A549 (cell line): ENCODE measurements around the gene CXCR5. TPM values are rescaled to one million over a fixed set of nuclear protein-coding genes. Genes with fewer than 3 reads are reported as not detected.

ENCODE experiments used
- ATAC-seq, 2 experiments: fragments of 200-7000 bp in 1 of 2; fragments of >200 bp in 1 of 2; cut with Nextera tagmentation in 1 of 2; cut with Tn5 transposase in 1 of 2; 3 replicates each; pipeline versions ENCODE4 v1.8.0 to v1.9.1; 2018 to 2020; ENCODE audit warnings: mild to moderate bottlenecking in 1 of 2, moderate library complexity in 1 of 2
- CTCF ChIA-PET: fragments of 300-600 bp; sonication (Branson Sonifier 250); formaldehyde crosslinking; extraction: SDS; loops from one replicate; lab custom pipeline; 2021; ENCODE audit warnings: antibody characterized with exemption, inconsistent platforms; lab: Yijun Ruan, JAX
- POLR2A ChIA-PET: fragments of 350-600 bp; formaldehyde crosslinking; extraction: SDS; loops from one replicate; lab custom pipeline; 2021; ENCODE audit warnings: antibody characterized with exemption, inconsistent platforms; lab: Yijun Ruan, JAX
- DNase-seq, 2 experiments: peaks; one replicate each; pipeline versions ENCODE4 v3.0.0 to v3.0.0-alpha.2; 2011 to 2016; ENCODE audit warnings: low read depth in 1 of 2, low spot score in 1 of 2
- FAIRE-seq: peaks from 2 replicates; lab custom pipeline; 2011; peaks lifted over from hg19 to GRCh38; lab: Jason Lieb, UNC
- H3K27ac ChIP-seq, 2 experiments: fragments of >200 bp; sonication (Bioruptor Twin); formaldehyde crosslinking; 3 replicates each; pipeline ENCODE4 v1.5.1; 2016 to 2017
- H3K4me1 ChIP-seq: fragments of >200 bp; sonication (Bioruptor Twin); formaldehyde crosslinking; 3 replicates; pipeline ENCODE4 v1.6.1; 2016
- H3K4me2 ChIP-seq: fragments of >200 bp; sonication (Bioruptor Twin); formaldehyde crosslinking; 3 replicates; pipeline ENCODE4 v1.6.1; 2016
- H3K4me3 ChIP-seq: fragments of >200 bp; sonication (Bioruptor Twin); formaldehyde crosslinking; 3 replicates; pipeline ENCODE4 v1.5.1; 2016
- H3K9me3 ChIP-seq: fragments of >200 bp; sonication (Bioruptor Twin); formaldehyde crosslinking; 3 replicates; pipeline ENCODE4 v1.6.1; 2016
- CBX2 ChIP-seq: fragments of 200-600 bp; sonication (generic); IDR thresholded peaks from 2 replicates; pipeline ENCODE4 v1.6.1; 2016; ENCODE audit warnings: low read depth, mild to moderate bottlenecking, borderline replicate concordance
- CHD2 ChIP-seq: fragments of 150-350 bp; IDR thresholded peaks from 2 replicates; pipeline ENCODE4 v1.6.1; 2014; ENCODE audit warnings: low read length; ENCODE audit not compliant: partially characterized antibody
- E2F6 ChIP-seq: IDR thresholded peaks from 2 replicates; pipeline ENCODE4 v1.6.1; 2012; ENCODE audit warnings: low read depth, borderline replicate concordance
- EP300 ChIP-seq, 2 experiments: fragments of >200 bp; sonication (Bioruptor Twin); formaldehyde crosslinking; IDR thresholded peaks; 2 replicates in 1 of 2; 3 replicates in 1 of 2; pipeline ENCODE4 v1.6.1; 2016 to 2017
- FOSB ChIP-seq: fragments of 250-450 bp; sonication (Bioruptor Pico); IDR thresholded peaks from 2 replicates; pipeline ENCODE4 v1.5.0; 2020; ENCODE audit warnings: mild to moderate bottlenecking, moderate library complexity
- FOSL2 ChIP-seq, 2 experiments: fragments of 450-650 bp in 1 of 2; fragments of >200 bp in 1 of 2; sonication (Bioruptor Twin) in 1 of 2; formaldehyde crosslinking; IDR thresholded peaks; 2 replicates each; pipeline versions ENCODE4 v1.5.0 to v1.6.1; 2016 to 2020; ENCODE audit warnings: mild to moderate bottlenecking in 1 of 2, moderate library complexity in 1 of 2
- FOXS1 ChIP-seq: fragments of 250-450 bp; sonication (Bioruptor Pico); IDR thresholded peaks from 2 replicates; pipeline ENCODE4 v1.5.0; 2020; ENCODE audit warnings: mild to moderate bottlenecking, moderate library complexity
- GATA3 ChIP-seq: IDR thresholded peaks from 2 replicates; pipeline ENCODE4 v1.6.1; 2012; ENCODE audit warnings: borderline replicate concordance
- HDAC2 ChIP-seq: fragments of 200-600 bp; sonication (generic); IDR thresholded peaks from 2 replicates; pipeline ENCODE4 v1.6.1; 2016
- HES2 ChIP-seq: fragments of >200 bp; sonication (Bioruptor Twin); formaldehyde crosslinking; IDR thresholded peaks from 2 replicates; pipeline ENCODE4 v1.6.1; 2016
- HEYL ChIP-seq: fragments of 250-450 bp; sonication (Bioruptor Pico); IDR thresholded peaks from 2 replicates; pipeline ENCODE4 v1.8.0; 2021; ENCODE audit warnings: mild to moderate bottlenecking, moderate library complexity
- HMGXB4 ChIP-seq: fragments of 250-450 bp; sonication (Bioruptor Pico); IDR thresholded peaks from 2 replicates; pipeline ENCODE4 v1.5.0; 2021; ENCODE audit warnings: mild to moderate bottlenecking, moderate library complexity, borderline replicate concordance
- HOXA7 ChIP-seq: fragments of 250-450 bp; sonication (Bioruptor Pico); IDR thresholded peaks from 2 replicates; pipeline ENCODE4 v1.5.0; 2020; ENCODE audit warnings: mild to moderate bottlenecking, moderate library complexity
- HOXB13 ChIP-seq: fragments of 250-450 bp; sonication (Bioruptor Pico); IDR thresholded peaks from 2 replicates; pipeline ENCODE4 v1.5.0; 2020; ENCODE audit warnings: low read depth, mild to moderate bottlenecking, moderate library complexity
- HOXB5 ChIP-seq: fragments of 250-450 bp; sonication (Bioruptor Pico); IDR thresholded peaks from 2 replicates; pipeline ENCODE4 v1.5.0; 2020; ENCODE audit warnings: mild to moderate bottlenecking, moderate library complexity
- JUN ChIP-seq, 2 experiments: fragments of >200 bp; sonication (Bioruptor Twin); formaldehyde crosslinking; IDR thresholded peaks; 2 replicates in 1 of 2; 3 replicates in 1 of 2; pipeline ENCODE4 v1.6.1; 2016 to 2017
- JUNB ChIP-seq: fragments of >200 bp; sonication (Bioruptor Twin); formaldehyde crosslinking; IDR thresholded peaks from 2 replicates; pipeline ENCODE4 v1.6.1; 2016
- KDM1A ChIP-seq: fragments of 200-600 bp; sonication (generic); IDR thresholded peaks from 2 replicates; pipeline ENCODE4 v1.6.1; 2016; ENCODE audit warnings: low read depth, mild to moderate bottlenecking
- MAFK ChIP-seq: fragments of 450-650 bp; IDR thresholded peaks from 2 replicates; pipeline ENCODE4 v1.6.1; 2014; ENCODE audit not compliant: partially characterized antibody
- MAZ ChIP-seq: fragments of 150-350 bp; IDR thresholded peaks from 2 replicates; pipeline ENCODE4 v1.6.1; 2014; ENCODE audit warnings: antibody characterized with exemption, low read depth, low read length, borderline replicate concordance
- MYC ChIP-seq: IDR thresholded peaks from 2 replicates; pipeline ENCODE4 v1.6.1; 2012; ENCODE audit warnings: mild to moderate bottlenecking, inconsistent platforms, low read length, improper control_type of control experiment, borderline replicate concordance
- NPAS2 ChIP-seq: fragments of 250-450 bp; sonication (Bioruptor Pico); IDR thresholded peaks from 2 replicates; pipeline ENCODE4 v1.8.0; 2022; ENCODE audit warnings: mild to moderate bottlenecking, moderate library complexity, borderline replicate concordance
- NR3C1 ChIP-seq: fragments of >200 bp; sonication (Bioruptor Twin); formaldehyde crosslinking; IDR thresholded peaks from 3 replicates; pipeline ENCODE4 v1.6.1; 2017
- PBX3 ChIP-seq: IDR thresholded peaks from 2 replicates; pipeline ENCODE4 v1.6.1; 2012
- POLR2A ChIP-seq: IDR thresholded peaks from 2 replicates; pipeline ENCODE4 v1.6.1; 2012; ENCODE audit warnings: mild to moderate bottlenecking, low read length
- RAD21 ChIP-seq, 2 experiments: fragments of >200 bp in 1 of 2; sonication (Bioruptor Twin) in 1 of 2; formaldehyde crosslinking in 1 of 2; IDR thresholded peaks in 1 of 2; conservative IDR thresholded peaks in 1 of 2; 2 replicates in 1 of 2; 3 replicates in 1 of 2; pipeline ENCODE4 v1.6.1; 2012 to 2018; ENCODE audit warnings: inconsistent platforms in 1 of 2
- RARB ChIP-seq: fragments of 250-450 bp; sonication (Bioruptor Pico); IDR thresholded peaks from 2 replicates; pipeline ENCODE4 v1.8.0; 2021; ENCODE audit warnings: mild to moderate bottlenecking, moderate library complexity
- RCOR1 ChIP-seq: fragments of 150-350 bp; IDR thresholded peaks from 2 replicates; pipeline ENCODE4 v1.6.1; 2014; ENCODE audit warnings: antibody characterized with exemption, low read length, low read depth
- RNF2 ChIP-seq: fragments of 200-600 bp; sonication (generic); IDR thresholded peaks from 2 replicates; pipeline ENCODE4 v1.6.1; 2016; ENCODE audit warnings: low read depth, mild to moderate bottlenecking, antibody characterized with exemption, moderate library complexity, borderline replicate concordance
- SREBF2 ChIP-seq: fragments of 450-650 bp; IDR thresholded peaks from 2 replicates; pipeline ENCODE4 v1.6.1; 2014; ENCODE audit warnings: mild to moderate bottlenecking, moderate library complexity
- ZC3H11A ChIP-seq: fragments of 450-650 bp; IDR thresholded peaks from 2 replicates; pipeline ENCODE4 v1.6.1; 2014; ENCODE audit warnings: antibody characterized with exemption, mild to moderate bottlenecking
- ZFP36 ChIP-seq: fragments of 450-650 bp; IDR thresholded peaks from 2 replicates; pipeline ENCODE4 v1.6.1; 2014; ENCODE audit warnings: borderline replicate concordance; ENCODE audit not compliant: partially characterized antibody
- ZNF302 ChIP-seq: fragments of 250-450 bp; sonication (Bioruptor Pico); IDR thresholded peaks from 2 replicates; pipeline ENCODE4 v1.9.0; 2021; ENCODE audit warnings: inconsistent platforms, mild to moderate bottlenecking, moderate library complexity
- WGBS: methylation state at CpG from one replicate; pipeline ENCODE4 v1.1.6; 2017; ENCODE audit errors: missing lambda C conversion rate; 5-methylcytosine and 5-hydroxymethylcytosine counted together
- polyA plus RNA-seq, 4 experiments: library from polyadenylated mRNA; depleted of rRNA in 3 of 4; stranded (reverse); fragments of >200 nt; fragmentation: RNase III in 1 of 4; extraction: RNeasy Plus Mini Kit Qiagen cat#74134 plus additional on column Dnase treatment in 1 of 4; gene quantifications; 2 replicates in 3 of 4; 3 replicates in 1 of 4; pipeline ENCODE4 v1.2.3, GENCODE V29; 2011 to 2017
- TF ChIP-seq, protein P1 (sequence below): fragments of 200-600 bp; sonication (generic); IDR thresholded peaks from 2 replicates; pipeline ENCODE4 v1.6.1; 2016; ENCODE audit warnings: antibody characterized with exemption, mild to moderate bottlenecking, moderate library complexity

CXCR5 gene
- polyA plus RNA-seq, 2 of the 4 experiments (the other 2 are of a cell fraction): 0.04 TPM; not detected in 1

DNA sequence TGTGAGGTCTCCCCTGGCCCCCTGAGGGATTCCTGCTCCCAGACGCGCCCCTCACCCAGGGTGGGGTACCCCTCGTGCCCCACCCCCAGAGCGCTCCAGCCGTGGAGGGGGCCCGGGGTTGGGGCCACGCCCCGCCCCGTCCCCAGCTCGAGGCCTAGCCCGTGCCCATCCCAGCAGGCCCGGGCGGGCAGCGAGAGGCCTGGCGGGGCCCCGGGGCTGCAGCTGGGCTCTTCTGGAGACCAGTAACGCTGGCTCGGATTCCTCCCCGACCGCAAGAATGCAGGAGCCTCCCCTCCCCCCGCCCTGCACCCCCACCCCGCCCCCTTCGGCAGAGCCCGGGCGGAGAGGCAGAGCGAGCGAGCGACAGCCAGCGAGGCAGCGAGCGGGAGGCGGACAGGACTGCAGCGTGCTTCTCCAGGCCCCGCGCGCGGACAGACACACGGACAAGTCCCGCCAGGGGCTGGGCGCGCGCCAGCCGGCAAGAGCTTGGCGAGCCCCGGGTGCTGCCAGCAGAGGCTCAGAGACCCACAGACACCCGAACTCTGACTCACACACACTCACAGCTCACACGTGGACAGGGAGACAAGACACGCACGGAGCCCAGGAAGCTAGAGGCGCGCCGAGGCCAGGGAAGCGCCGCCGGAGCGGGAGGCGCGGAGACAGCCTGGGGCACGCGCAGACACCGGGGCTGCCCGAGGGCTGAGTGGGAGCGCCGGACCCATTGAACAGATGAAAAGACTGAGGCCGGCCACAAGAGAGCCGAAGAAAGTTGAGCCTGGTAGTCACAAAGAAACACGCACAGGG is 26.8 kb downstream of the CXCR5 start:
- FAIRE-seq (no peak), ATAC-seq (peak; percentile 8 to 38; a peak in 5 of 6 replicates), DNase-seq (peak in 1 of 2 experiments; percentile 75)
- ChIA-PET CTCF (interaction anchor here (1.1 to 4.0 kb wide), 2 partner anchors 119 to 221 kb away, joined by 4 to 18 read pairs; partner anchors contain the start of gene DDX6), POLR2A (interaction anchor here (0.6 to 5.7 kb wide), 7 partner anchors 16 to 427 kb away, joined by 4 to 53 read pairs (median 7); partner anchors contain the start of genes BCL9L, DDX6 and VPS11)
- WGBS: 0% methylated on average over 10 of the region's 67 CpGs
- H3K4me3 ChIP-seq: peak overlapping the region; percentile 52
- no peaks in the 10 kb centered on the region for H3K9me3 ChIP-seq
- peak overlapping the region; percentile 98 to 100 for H3K27ac ChIP-seq
- peaks cover 85% of the 10 kb centered on the region for H3K4me1 ChIP-seq
- H3K4me2 ChIP-seq: peak overlapping the region; percentile 100
- TF ChIP-seq HOXA7 (CRISPR knock-in tag) (no peak), RNF2 (no peak), NR3C1 (no peak), JUN (IDR thresholded peaks at IDR 0.05) (peak in 1 of 2 experiments; percentile 56; a peak in 3 of 5 replicates), E2F6 (peak; percentile 39; the same call in 1 of the 2 replicates), HDAC2 (no peak), HMGXB4 (no peak), MAZ (no peak), MAFK (no peak), HOXB13 (CRISPR knock-in tag) (no peak), ZC3H11A (no peak), FOSB (no peak), RAD21 (conservative IDR thresholded peaks at IDR 0.05 in 1 of 2, IDR thresholded peaks at IDR 0.05 in 1 of 2) (0 out of 5 replicates have a peak, but pooled peaks of 1 of the 2 experiments have one; percentile 19), MYC (no peak), RARB (no peak), HES2 (no peak), EP300 (IDR thresholded peaks at IDR 0.05) (peak in 1 of 2 experiments; percentile 25; a peak in 1 of 5 replicates), GATA3 (no peak), NPAS2 (no peak), CBX2 (no peak), ZNF302 (CRISPR knock-in tag) (no peak), ZFP36 (no peak), POLR2A (peak; percentile 8; the same call in 1 of the 2 replicates), PBX3 (no peak), KDM1A (peak; percentile 87), FOXS1 (CRISPR knock-in tag) (no peak), SREBF2 (no peak), RCOR1 (no peak), JUNB (no peak), CHD2 (no peak), HEYL (no peak), HOXB5 (no peak), FOSL2 (IDR thresholded peaks at IDR 0.05) (no peak), FOSL2 (CRISPR knock-in tag; IDR thresholded peaks at IDR 0.05) (peak; percentile 43)
- TF ChIP-seq, protein P1, sequence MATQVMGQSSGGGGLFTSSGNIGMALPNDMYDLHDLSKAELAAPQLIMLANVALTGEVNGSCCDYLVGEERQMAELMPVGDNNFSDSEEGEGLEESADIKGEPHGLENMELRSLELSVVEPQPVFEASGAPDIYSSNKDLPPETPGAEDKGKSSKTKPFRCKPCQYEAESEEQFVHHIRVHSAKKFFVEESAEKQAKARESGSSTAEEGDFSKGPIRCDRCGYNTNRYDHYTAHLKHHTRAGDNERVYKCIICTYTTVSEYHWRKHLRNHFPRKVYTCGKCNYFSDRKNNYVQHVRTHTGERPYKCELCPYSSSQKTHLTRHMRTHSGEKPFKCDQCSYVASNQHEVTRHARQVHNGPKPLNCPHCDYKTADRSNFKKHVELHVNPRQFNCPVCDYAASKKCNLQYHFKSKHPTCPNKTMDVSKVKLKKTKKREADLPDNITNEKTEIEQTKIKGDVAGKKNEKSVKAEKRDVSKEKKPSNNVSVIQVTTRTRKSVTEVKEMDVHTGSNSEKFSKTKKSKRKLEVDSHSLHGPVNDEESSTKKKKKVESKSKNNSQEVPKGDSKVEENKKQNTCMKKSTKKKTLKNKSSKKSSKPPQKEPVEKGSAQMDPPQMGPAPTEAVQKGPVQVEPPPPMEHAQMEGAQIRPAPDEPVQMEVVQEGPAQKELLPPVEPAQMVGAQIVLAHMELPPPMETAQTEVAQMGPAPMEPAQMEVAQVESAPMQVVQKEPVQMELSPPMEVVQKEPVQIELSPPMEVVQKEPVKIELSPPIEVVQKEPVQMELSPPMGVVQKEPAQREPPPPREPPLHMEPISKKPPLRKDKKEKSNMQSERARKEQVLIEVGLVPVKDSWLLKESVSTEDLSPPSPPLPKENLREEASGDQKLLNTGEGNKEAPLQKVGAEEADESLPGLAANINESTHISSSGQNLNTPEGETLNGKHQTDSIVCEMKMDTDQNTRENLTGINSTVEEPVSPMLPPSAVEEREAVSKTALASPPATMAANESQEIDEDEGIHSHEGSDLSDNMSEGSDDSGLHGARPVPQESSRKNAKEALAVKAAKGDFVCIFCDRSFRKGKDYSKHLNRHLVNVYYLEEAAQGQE: no peak
